WTC11 (cell line): ENCODE results near the gene MRPL41. TPM values are rescaled to one million over a fixed set of nuclear protein-coding genes. Genes with fewer than 3 reads are reported as not detected.
"Not testable (repeated sequence)": the region's sequence is repeated elsewhere in the genome, so short reads cannot be mapped to it uniquely, and the experiment has no call there.

Source experiments
- ATAC-seq: fragments of 200-7000 bp; cut with Tn5 transposase; 2 replicates; pipeline ENCODE4 v1.10.0; 2021; ENCODE audit warnings: mild to moderate bottlenecking, moderate library complexity
- CTCF ChIA-PET: fragments of 300-600 bp; sonication (Branson Sonifier 250); formaldehyde crosslinking; loops from one replicate; lab custom pipeline; 2021; ENCODE audit warnings: antibody characterized with exemption; lab: Charles Lee
- POLR2A ChIA-PET: fragments of 350-600 bp; sonication (Branson Sonifier 250); formaldehyde crosslinking; loops from one replicate; lab custom pipeline; 2021; ENCODE audit warnings: antibody characterized with exemption; lab: Charles Lee
- DNase-seq: peaks from one replicate; pipeline ENCODE4 v3.0.0; 2021; ENCODE audit warnings: low spot score
- H3K27ac Mint-ChIP-seq: 2 replicates; pipeline ENCODE4 v1.8.0; 2021; ENCODE audit warnings: mixed read lengths
- H3K27me3 Mint-ChIP-seq: 2 replicates; pipeline ENCODE4 v1.8.0; 2021; ENCODE audit warnings: low read depth, mild to moderate bottlenecking, moderate library complexity, mixed read lengths
- H3K36me3 Mint-ChIP-seq: 2 replicates; pipeline ENCODE4 v1.8.0; 2021; ENCODE audit warnings: mixed read lengths
- H3K4me1 Mint-ChIP-seq: 2 replicates; pipeline ENCODE4 v1.8.0; 2022; ENCODE audit warnings: mixed read lengths
- H3K4me3 Mint-ChIP-seq: 2 replicates; pipeline ENCODE4 v1.8.0; 2021; ENCODE audit warnings: mild to moderate bottlenecking, moderate library complexity, mixed read lengths
- H3K9me3 Mint-ChIP-seq: 2 replicates; pipeline ENCODE4 v1.8.0; 2021; ENCODE audit warnings: mixed read lengths
- ATF1 ChIP-seq: sonication (generic); formaldehyde crosslinking; IDR thresholded peaks from 2 replicates; pipeline ENCODE4 v1.8.1; 2023; ENCODE audit warnings: mild to moderate bottlenecking, moderate library complexity, missing genetic modification reagents
- FOXK1 ChIP-seq: sonication (generic); formaldehyde crosslinking; IDR thresholded peaks from 2 replicates; pipeline ENCODE4 v1.8.0; 2022; ENCODE audit warnings: mild to moderate bottlenecking, moderate library complexity, missing genetic modification reagents
- FOXP1 ChIP-seq: sonication (generic); formaldehyde crosslinking; IDR thresholded peaks from 2 replicates; pipeline ENCODE4 v1.8.0; 2022; ENCODE audit warnings: missing genetic modification reagents, mild to moderate bottlenecking, moderate library complexity, borderline replicate concordance
- HMGA2 ChIP-seq: fragments of 250-450 bp; sonication (Bioruptor Pico); IDR thresholded peaks from 2 replicates; pipeline ENCODE4 v1.4.0; 2021; ENCODE audit warnings: mild to moderate bottlenecking, moderate library complexity
- SP1 ChIP-seq: sonication (generic); formaldehyde crosslinking; conservative IDR thresholded peaks from 2 replicates; pipeline ENCODE4 v1.8.1; 2022; ENCODE audit warnings: missing genetic modification reagents
- TCF7 ChIP-seq: sonication (generic); formaldehyde crosslinking; IDR thresholded peaks from 2 replicates; pipeline ENCODE4 v1.8.0; 2022; ENCODE audit warnings: mild to moderate bottlenecking, low read depth, missing genetic modification reagents, moderate library complexity
- ZNF121 ChIP-seq: sonication (generic); formaldehyde crosslinking; IDR thresholded peaks from 2 replicates; pipeline ENCODE4 v1.8.0; 2023; ENCODE audit warnings: missing genetic modification reagents
- ZNF138 ChIP-seq: sonication (generic); formaldehyde crosslinking; conservative IDR thresholded peaks from 2 replicates; pipeline ENCODE4 v1.8.1; 2022; ENCODE audit warnings: mild to moderate bottlenecking, moderate library complexity, missing genetic modification reagents
- ZNF416 ChIP-seq: fragments of 250-450 bp; sonication (Bioruptor Pico); IDR thresholded peaks from 2 replicates; pipeline ENCODE4 v1.9.0; 2021; ENCODE audit warnings: mild to moderate bottlenecking, inconsistent platforms
- total RNA-seq: library from RNA; stranded (reverse); gene quantifications from 3 replicates; pipeline ENCODE4 v1.2.3, GENCODE V29; 2021
- TF ChIP-seq, protein P1 (sequence below): sonication (generic); formaldehyde crosslinking; IDR thresholded peaks from 2 replicates; pipeline ENCODE4 v1.8.0; 2023; ENCODE audit warnings: missing genetic modification reagents, mild to moderate bottlenecking, borderline replicate concordance
- TF ChIP-seq, protein P2 (sequence below): sonication (generic); formaldehyde crosslinking; IDR thresholded peaks from 2 replicates; pipeline ENCODE4 v1.8.1; 2022; ENCODE audit warnings: low read depth, missing genetic modification reagents, borderline replicate concordance
- TF ChIP-seq, protein P3 (sequence below): sonication (generic); formaldehyde crosslinking; IDR thresholded peaks from 2 replicates; pipeline ENCODE4 v1.8.0; 2022; ENCODE audit warnings: mild to moderate bottlenecking, missing genetic modification reagents
- TF ChIP-seq, protein P4 (sequence below): fragments of 250-450 bp; sonication (Bioruptor Pico); IDR thresholded peaks from 2 replicates; pipeline ENCODE4 v1.9.0; 2021; ENCODE audit warnings: moderate library complexity, mild to moderate bottlenecking, inconsistent platforms, borderline replicate concordance
- TF ChIP-seq, protein P5 (sequence below): sonication (generic); formaldehyde crosslinking; IDR thresholded peaks from 2 replicates; pipeline ENCODE4 v1.8.0; 2022; ENCODE audit warnings: mild to moderate bottlenecking, missing genetic modification reagents
- TF ChIP-seq, protein P6 (sequence below): sonication (generic); formaldehyde crosslinking; IDR thresholded peaks from 2 replicates; pipeline ENCODE4 v1.8.1; 2023; ENCODE audit warnings: mild to moderate bottlenecking, missing genetic modification reagents, moderate library complexity
- TF ChIP-seq, protein P7 (sequence below): sonication (generic); formaldehyde crosslinking; IDR thresholded peaks from 2 replicates; pipeline ENCODE4 v1.8.1; 2023; ENCODE audit warnings: mild to moderate bottlenecking, missing genetic modification reagents, moderate library complexity

MRPL41 gene
- total RNA-seq, 1 experiment from 2014 or later = 70.1 TPM

DNA sequence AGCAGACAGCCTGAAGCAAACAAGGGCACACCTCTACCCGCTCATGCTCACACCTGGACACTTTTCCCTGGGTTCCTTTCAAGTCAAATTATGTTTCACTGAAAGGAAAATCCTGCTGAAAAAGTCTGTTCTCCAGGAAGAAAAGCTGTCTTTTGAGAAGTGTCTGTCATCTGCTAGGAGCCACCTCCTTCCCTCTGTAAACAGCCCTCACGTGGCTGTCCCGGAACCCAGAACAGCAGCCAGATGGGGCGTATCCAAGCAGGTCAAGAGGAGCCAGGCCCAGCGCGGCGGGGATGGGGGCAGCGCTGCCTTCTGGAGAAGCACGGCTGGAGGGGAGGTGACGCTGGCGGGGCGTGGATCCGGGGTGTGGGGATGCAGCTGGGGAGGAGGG lies 1.5 kb upstream of the MRPL41 start, which contains the start of gene PNPLA7:
TSS of gene PNPLA7 (minus strand) at position 172 of the 391 bp plus-strand sequence. CDS start 205 bp downstream, outside the sequence.
- peak; percentile 60 for ATAC-seq
- H3K36me3 Mint-ChIP-seq = peaks cover 36% of the 10 kb centered on the region
- H3K27ac Mint-ChIP-seq = no peak within 1 kb of the TSS
- TF ChIP-seq ATF1 (CRISPR knock-in tag) (no peak), ZNF121 (no peak), TCF7 (CRISPR knock-in tag) (no peak), SP1 (CRISPR knock-in tag) (no peak), FOXK1 (peak; percentile 98), HMGA2 (no peak), ZNF416 (CRISPR knock-in tag) (no peak), ZNF138 (no peak), FOXP1 (CRISPR knock-in tag) (no peak)
- TF ChIP-seq, protein P1, sequence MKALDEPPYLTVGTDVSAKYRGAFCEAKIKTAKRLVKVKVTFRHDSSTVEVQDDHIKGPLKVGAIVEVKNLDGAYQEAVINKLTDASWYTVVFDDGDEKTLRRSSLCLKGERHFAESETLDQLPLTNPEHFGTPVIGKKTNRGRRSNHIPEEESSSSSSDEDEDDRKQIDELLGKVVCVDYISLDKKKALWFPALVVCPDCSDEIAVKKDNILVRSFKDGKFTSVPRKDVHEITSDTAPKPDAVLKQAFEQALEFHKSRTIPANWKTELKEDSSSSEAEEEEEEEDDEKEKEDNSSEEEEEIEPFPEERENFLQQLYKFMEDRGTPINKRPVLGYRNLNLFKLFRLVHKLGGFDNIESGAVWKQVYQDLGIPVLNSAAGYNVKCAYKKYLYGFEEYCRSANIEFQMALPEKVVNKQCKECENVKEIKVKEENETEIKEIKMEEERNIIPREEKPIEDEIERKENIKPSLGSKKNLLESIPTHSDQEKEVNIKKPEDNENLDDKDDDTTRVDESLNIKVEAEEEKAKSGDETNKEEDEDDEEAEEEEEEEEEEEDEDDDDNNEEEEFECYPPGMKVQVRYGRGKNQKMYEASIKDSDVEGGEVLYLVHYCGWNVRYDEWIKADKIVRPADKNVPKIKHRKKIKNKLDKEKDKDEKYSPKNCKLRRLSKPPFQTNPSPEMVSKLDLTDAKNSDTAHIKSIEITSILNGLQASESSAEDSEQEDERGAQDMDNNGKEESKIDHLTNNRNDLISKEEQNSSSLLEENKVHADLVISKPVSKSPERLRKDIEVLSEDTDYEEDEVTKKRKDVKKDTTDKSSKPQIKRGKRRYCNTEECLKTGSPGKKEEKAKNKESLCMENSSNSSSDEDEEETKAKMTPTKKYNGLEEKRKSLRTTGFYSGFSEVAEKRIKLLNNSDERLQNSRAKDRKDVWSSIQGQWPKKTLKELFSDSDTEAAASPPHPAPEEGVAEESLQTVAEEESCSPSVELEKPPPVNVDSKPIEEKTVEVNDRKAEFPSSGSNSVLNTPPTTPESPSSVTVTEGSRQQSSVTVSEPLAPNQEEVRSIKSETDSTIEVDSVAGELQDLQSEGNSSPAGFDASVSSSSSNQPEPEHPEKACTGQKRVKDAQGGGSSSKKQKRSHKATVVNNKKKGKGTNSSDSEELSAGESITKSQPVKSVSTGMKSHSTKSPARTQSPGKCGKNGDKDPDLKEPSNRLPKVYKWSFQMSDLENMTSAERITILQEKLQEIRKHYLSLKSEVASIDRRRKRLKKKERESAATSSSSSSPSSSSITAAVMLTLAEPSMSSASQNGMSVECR (CRISPR knock-in tag) = no peak
- TF ChIP-seq, protein P2, sequence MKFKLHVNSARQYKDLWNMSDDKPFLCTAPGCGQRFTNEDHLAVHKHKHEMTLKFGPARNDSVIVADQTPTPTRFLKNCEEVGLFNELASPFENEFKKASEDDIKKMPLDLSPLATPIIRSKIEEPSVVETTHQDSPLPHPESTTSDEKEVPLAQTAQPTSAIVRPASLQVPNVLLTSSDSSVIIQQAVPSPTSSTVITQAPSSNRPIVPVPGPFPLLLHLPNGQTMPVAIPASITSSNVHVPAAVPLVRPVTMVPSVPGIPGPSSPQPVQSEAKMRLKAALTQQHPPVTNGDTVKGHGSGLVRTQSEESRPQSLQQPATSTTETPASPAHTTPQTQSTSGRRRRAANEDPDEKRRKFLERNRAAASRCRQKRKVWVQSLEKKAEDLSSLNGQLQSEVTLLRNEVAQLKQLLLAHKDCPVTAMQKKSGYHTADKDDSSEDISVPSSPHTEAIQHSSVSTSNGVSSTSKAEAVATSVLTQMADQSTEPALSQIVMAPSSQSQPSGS (CRISPR knock-in tag) = no peak
- TF ChIP-seq, protein P3, sequence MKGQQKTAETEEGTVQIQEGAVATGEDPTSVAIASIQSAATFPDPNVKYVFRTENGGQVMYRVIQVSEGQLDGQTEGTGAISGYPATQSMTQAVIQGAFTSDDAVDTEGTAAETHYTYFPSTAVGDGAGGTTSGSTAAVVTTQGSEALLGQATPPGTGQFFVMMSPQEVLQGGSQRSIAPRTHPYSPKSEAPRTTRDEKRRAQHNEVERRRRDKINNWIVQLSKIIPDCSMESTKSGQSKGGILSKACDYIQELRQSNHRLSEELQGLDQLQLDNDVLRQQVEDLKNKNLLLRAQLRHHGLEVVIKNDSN = peak; percentile 66; the same call in 1 of the 2 replicates
- TF ChIP-seq, protein P4, sequence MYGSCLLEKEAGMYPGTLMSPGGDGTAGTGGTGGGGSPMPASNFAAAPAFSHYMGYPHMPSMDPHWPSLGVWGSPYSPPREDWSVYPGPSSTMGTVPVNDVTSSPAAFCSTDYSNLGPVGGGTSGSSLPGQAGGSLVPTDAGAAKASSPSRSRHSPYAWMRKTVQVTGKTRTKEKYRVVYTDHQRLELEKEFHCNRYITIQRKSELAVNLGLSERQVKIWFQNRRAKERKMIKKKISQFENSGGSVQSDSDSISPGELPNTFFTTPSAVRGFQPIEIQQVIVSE = no peak
- TF ChIP-seq, protein P5, sequence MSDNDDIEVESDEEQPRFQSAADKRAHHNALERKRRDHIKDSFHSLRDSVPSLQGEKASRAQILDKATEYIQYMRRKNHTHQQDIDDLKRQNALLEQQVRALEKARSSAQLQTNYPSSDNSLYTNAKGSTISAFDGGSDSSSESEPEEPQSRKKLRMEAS = peak; percentile 75
- TF ChIP-seq, protein P6, sequence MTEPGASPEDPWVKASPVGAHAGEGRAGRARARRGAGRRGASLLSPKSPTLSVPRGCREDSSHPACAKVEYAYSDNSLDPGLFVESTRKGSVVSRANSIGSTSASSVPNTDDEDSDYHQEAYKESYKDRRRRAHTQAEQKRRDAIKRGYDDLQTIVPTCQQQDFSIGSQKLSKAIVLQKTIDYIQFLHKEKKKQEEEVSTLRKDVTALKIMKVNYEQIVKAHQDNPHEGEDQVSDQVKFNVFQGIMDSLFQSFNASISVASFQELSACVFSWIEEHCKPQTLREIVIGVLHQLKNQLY (CRISPR knock-in tag) = no peak
- TF ChIP-seq, protein P7, sequence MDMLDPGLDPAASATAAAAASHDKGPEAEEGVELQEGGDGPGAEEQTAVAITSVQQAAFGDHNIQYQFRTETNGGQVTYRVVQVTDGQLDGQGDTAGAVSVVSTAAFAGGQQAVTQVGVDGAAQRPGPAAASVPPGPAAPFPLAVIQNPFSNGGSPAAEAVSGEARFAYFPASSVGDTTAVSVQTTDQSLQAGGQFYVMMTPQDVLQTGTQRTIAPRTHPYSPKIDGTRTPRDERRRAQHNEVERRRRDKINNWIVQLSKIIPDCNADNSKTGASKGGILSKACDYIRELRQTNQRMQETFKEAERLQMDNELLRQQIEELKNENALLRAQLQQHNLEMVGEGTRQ (CRISPR knock-in tag) = peak; percentile 64
- peak; percentile 80 for DNase-seq
- ChIA-PET POLR2A (interaction anchor here (0.5 to 1.0 kb wide), 3 partner anchors 8 to 309 kb away, joined by 3 to 6 read pairs (median 3); partner anchors contain the start of gene TUBB4B), CTCF (interaction anchor here (0.5 to 1.4 kb wide), 6 partner anchors 15 to 502 kb away, joined by 3 to 6 read pairs (median 4); partner anchors contain the start of genes ENTPD8 and ZMYND19)
- peaks cover 18% of the 10 kb centered on the region for H3K9me3 Mint-ChIP-seq
- H3K4me3 Mint-ChIP-seq = peak within 1 kb of the TSS; percentile 69
- peaks cover 3% of the 10 kb centered on the region for H3K27me3 Mint-ChIP-seq
- peaks cover 7% of the 10 kb centered on the region for H3K4me1 Mint-ChIP-seq

GRCh38 chr9:137550958-137551263 lies 768 bp upstream of the MRPL41 start:
- POLR2A ChIA-PET = interaction anchor here (0.5 to 1.0 kb wide), 2 partner anchors 9 to 173 kb away, joined by 5 to 6 read pairs; no protein-coding TSS in a partner anchor
- CTCF ChIA-PET = interaction anchor here (0.6 to 1.4 kb wide), 4 partner anchors 16 to 502 kb away, joined by 3 to 6 read pairs (median 4); partner anchors contain the start of gene ZMYND19
- Mint-ChIP-seq H3K36me3 (peaks cover 40% of the 10 kb centered on the region), H3K4me3 (peak overlapping the region; percentile 41), H3K9me3 (peaks cover 16% of the 10 kb centered on the region)
- not testable (repeated sequence) for ATAC-seq, DNase-seq, H3K4me1 Mint-ChIP-seq, H3K27ac Mint-ChIP-seq, H3K27me3 Mint-ChIP-seq
